H1 (cell line): ENCODE results near the gene ATP5F1E. TPM values are rescaled to one million over a fixed set of nuclear protein-coding genes. Genes with fewer than 3 reads are reported as not detected.
"Not testable (repeated sequence)": the region's sequence is repeated elsewhere in the genome, so short reads cannot be mapped to it uniquely, and the experiment has no call there.

ENCODE experiments used
- CTCF ChIA-PET: fragments of 300-600 bp; sonication (Branson Sonifier 250); formaldehyde crosslinking; loops from one replicate; lab custom pipeline; 2021; ENCODE audit not compliant: partially characterized antibody; lab: Charles Lee
- POLR2A ChIA-PET: fragments of 300-600 bp; sonication (Branson Sonifier 250); formaldehyde crosslinking; loops from one replicate; lab custom pipeline; 2021; ENCODE audit warnings: inconsistent platforms; ENCODE audit not compliant: partially characterized antibody; lab: Charles Lee
- DNase-seq, 2 experiments: peaks; one replicate each; pipeline versions ENCODE4 v3.0.0 to v3.0.0-alpha.2; 2010 to 2022; ENCODE audit warnings: low spot score in 2 of 2, low read depth in 1 of 2, mixed read lengths in 1 of 2
- FAIRE-seq: peaks from 2 replicates; lab custom pipeline; 2011; peaks lifted over from hg19 to GRCh38; lab: Jason Lieb, UNC
- H2AFZ ChIP-seq: 2 replicates; pipeline ENCODE4 v1.8.1; 2012; ENCODE audit warnings: low read length, inconsistent platforms
- H2AK5ac ChIP-seq: 2 replicates; pipeline ENCODE4 v1.6.1; 2013; ENCODE audit warnings: low read depth, low read length
- H2BK120ac ChIP-seq: replicated peaks from 2 replicates; pipeline ENCODE3; 2013; ENCODE audit warnings: low read depth, low read length, inconsistent platforms
- H2BK12ac ChIP-seq: 2 replicates; pipeline ENCODE4 v1.6.1; 2013; ENCODE audit warnings: low read depth, low read length
- H2BK15ac ChIP-seq: 2 replicates; pipeline ENCODE4 v1.6.1; 2013; ENCODE audit warnings: low read length
- H2BK20ac ChIP-seq: 2 replicates; pipeline ENCODE4 v1.6.1; 2013; ENCODE audit warnings: low read length
- H2BK5ac ChIP-seq: 2 replicates; pipeline ENCODE4 v1.6.1; 2013; ENCODE audit warnings: low read depth, low read length
- H3K14ac ChIP-seq: 2 replicates; pipeline ENCODE4 v1.6.1; 2013; ENCODE audit warnings: inconsistent platforms; ENCODE audit not compliant: insufficient read length
- H3K18ac ChIP-seq: 2 replicates; pipeline ENCODE4 v1.6.1; 2013; ENCODE audit warnings: low read length; ENCODE audit errors: extremely low read depth
- H3K23ac ChIP-seq: 2 replicates; pipeline ENCODE4 v1.6.1; 2013; ENCODE audit warnings: inconsistent platforms; ENCODE audit not compliant: insufficient read length
- H3K23me2 ChIP-seq: 2 replicates; pipeline ENCODE4 v1.6.1; 2013; ENCODE audit warnings: low read depth, low read length
- H3K27ac ChIP-seq: 2 replicates; pipeline ENCODE4 v1.6.1; 2011; ENCODE audit warnings: low read depth, low read length, inconsistent platforms
- H3K27me3 ChIP-seq, 4 experiments: replicated peaks in 1 of 4; 1 replicate in 1 of 4; 2 replicates in 3 of 4; pipeline versions ENCODE4 v1.6.1 to v1.8.1; 2011 to 2013; ENCODE audit warnings: low read length in 3 of 4, mild to moderate bottlenecking in 3 of 4, inconsistent platforms in 2 of 4, mixed read lengths in 2 of 4, moderate library complexity in 1 of 4; ENCODE audit not compliant: control insufficient read depth in 3 of 4, insufficient read depth in 3 of 4; ENCODE audit errors: extremely low read depth in 1 of 4
- H3K36me3 ChIP-seq, 4 experiments: 2 replicates each; pipeline versions ENCODE4 v1.6.1 to v1.8.1; 2011 to 2013; ENCODE audit warnings: mild to moderate bottlenecking in 4 of 4, low read length in 3 of 4, moderate library complexity in 2 of 4, control low read depth in 1 of 4, inconsistent platforms in 1 of 4; ENCODE audit not compliant: insufficient read depth in 4 of 4, control insufficient read depth in 2 of 4
- H3K4ac ChIP-seq: replicated peaks from 2 replicates; pipeline ENCODE3; 2013; ENCODE audit warnings: low read length, low read depth, mixed read lengths, inconsistent platforms; ENCODE audit not compliant: insufficient read length
- H3K4me1 ChIP-seq, 4 experiments: replicated peaks in 1 of 4; 1 replicate in 1 of 4; 2 replicates in 3 of 4; pipeline versions ENCODE4 v1.6.1 to v1.8.1; 2011 to 2013; ENCODE audit warnings: low read length in 3 of 4, inconsistent platforms in 2 of 4, mixed read lengths in 1 of 4; ENCODE audit not compliant: insufficient read depth in 4 of 4, control insufficient read depth in 3 of 4
- H3K4me2 ChIP-seq, 2 experiments: 2 replicates each; pipeline versions ENCODE4 v1.6.1 to v1.8.1; 2011 to 2013; ENCODE audit warnings: low read depth in 2 of 2, low read length in 2 of 2, control low read depth in 1 of 2, inconsistent platforms in 1 of 2, mild to moderate bottlenecking in 1 of 2; ENCODE audit not compliant: insufficient read depth in 1 of 2
- H3K4me3 ChIP-seq, 4 experiments: fragments of 200-600, 300-600 bp in 1 of 4; sonication (generic), shearing (Covaris generic), sonication (Bioruptor Twin) in 1 of 4; 2 replicates each; pipeline versions ENCODE4 v1.5.1 to v1.8.1; 2011 to 2016; ENCODE audit warnings: low read length in 4 of 4, low read depth in 3 of 4, control low read depth in 2 of 4, inconsistent platforms in 2 of 4, mild to moderate bottlenecking in 2 of 4, mixed read lengths in 1 of 4, moderate library complexity in 1 of 4; ENCODE audit not compliant: insufficient read depth in 2 of 4; ENCODE audit errors: extremely low read depth in 1 of 4
- H3K56ac ChIP-seq: replicated peaks from 2 replicates; pipeline ENCODE3; 2013; ENCODE audit warnings: low read depth, mild to moderate bottlenecking, mixed read lengths, low read length, inconsistent platforms; ENCODE audit not compliant: insufficient read length
- H3K79me1 ChIP-seq: 2 replicates; pipeline ENCODE4 v1.6.1; 2013; ENCODE audit warnings: low read depth, low read length, control low read depth
- H3K79me2 ChIP-seq, 2 experiments: 2 replicates each; pipeline versions ENCODE4 v1.6.1 to v1.8.1; 2012 to 2013; ENCODE audit warnings: low read length in 2 of 2, mild to moderate bottlenecking in 2 of 2, inconsistent platforms in 1 of 2; ENCODE audit not compliant: insufficient read depth in 2 of 2, control insufficient read depth in 1 of 2
- H3K9ac ChIP-seq, 4 experiments: replicated peaks in 1 of 4; 1 replicate in 1 of 4; 2 replicates in 3 of 4; pipeline versions ENCODE4 v1.6.1 to v1.8.1; 2011 to 2013; ENCODE audit warnings: low read depth in 3 of 4, low read length in 3 of 4, control low read depth in 2 of 4, mild to moderate bottlenecking in 2 of 4, moderate library complexity in 2 of 4, inconsistent platforms in 1 of 4; ENCODE audit errors: extremely low read depth in 1 of 4
- H3K9me3 ChIP-seq, 2 experiments: 2 replicates each; pipeline versions ENCODE4 v1.6.1 to v1.8.1; 2012 to 2013; ENCODE audit warnings: mild to moderate bottlenecking in 2 of 2, moderate library complexity in 2 of 2, control low read depth in 1 of 2, inconsistent platforms in 1 of 2, low read depth in 1 of 2, low read length in 1 of 2, mixed read lengths in 1 of 2; ENCODE audit not compliant: insufficient read depth in 2 of 2
- H4K20me1 ChIP-seq, 2 experiments: replicated peaks in 1 of 2; 2 replicates each; pipeline versions ENCODE3 to v1.8.1; 2011 to 2013; ENCODE audit warnings: inconsistent platforms in 2 of 2, low read length in 2 of 2, mild to moderate bottlenecking in 1 of 2; ENCODE audit not compliant: insufficient read depth in 2 of 2, control insufficient read depth in 1 of 2
- H4K5ac ChIP-seq: 2 replicates; pipeline ENCODE4 v1.6.1; 2013; ENCODE audit warnings: low read length, low read depth, mixed read lengths, inconsistent platforms; ENCODE audit not compliant: insufficient read length
- H4K8ac ChIP-seq: 2 replicates; pipeline ENCODE4 v1.8.0; 2013; ENCODE audit warnings: mild to moderate bottlenecking, moderate library complexity, low read length, inconsistent platforms; ENCODE audit not compliant: insufficient read depth; ENCODE audit errors: extremely low read depth
- H4K91ac ChIP-seq: replicated peaks from 2 replicates; pipeline ENCODE3; 2013; ENCODE audit warnings: low read length, mixed read lengths, inconsistent platforms; ENCODE audit not compliant: insufficient read length
- POLR2A ChIP-seq, 2 experiments: IDR thresholded peaks; 1 replicate in 1 of 2; 2 replicates in 1 of 2; pipeline ENCODE4 v1.6.1; 2011; ENCODE audit warnings: low read depth in 2 of 2, low read length in 2 of 2, mild to moderate bottlenecking in 2 of 2; ENCODE audit errors: control extremely low read depth in 1 of 2
- RBBP5 ChIP-seq: IDR thresholded peaks from 2 replicates; pipeline ENCODE4 v1.7.1; 2012; ENCODE audit warnings: low read depth, mild to moderate bottlenecking, inconsistent platforms, low read length, moderate library complexity, borderline replicate concordance
- SP1 ChIP-seq: IDR thresholded peaks from 2 replicates; pipeline ENCODE4 v1.6.1; 2011; ENCODE audit warnings: low read depth, low read length
- SP2 ChIP-seq: IDR thresholded peaks from 2 replicates; pipeline ENCODE4 v1.6.1; 2012; ENCODE audit warnings: mild to moderate bottlenecking, low read length, inconsistent platforms
- WGBS, 2 experiments: shearing (Covaris generic) in 1 of 2; methylation state at CpG; one replicate each; pipeline versions ENCODE4 v1.1.6 to v1.1.7; 2013 to 2015; ENCODE audit warnings: low lambda C conversion rate in 2 of 2, mixed read lengths in 2 of 2, inconsistent platforms in 1 of 2, low coverage in 1 of 2, missing lambda C conversion rate in 1 of 2; ENCODE audit not compliant: insufficient replicate concordance in 2 of 2, insufficient coverage in 1 of 2, insufficient read length in 1 of 2; ENCODE audit errors: extremely low coverage in 1 of 2, missing lambda C conversion rate in 1 of 2; 5-methylcytosine and 5-hydroxymethylcytosine counted together
- polyA plus RNA-seq, 7 experiments: library from polyadenylated mRNA; depleted of rRNA in 3 of 7; stranded (reverse) in 5 of 7; unstranded in 2 of 7; fragments of >200 nt in 5 of 7; fragments of 200-250 nt in 2 of 7; gene quantifications; 1 replicate in 5 of 7; 2 replicates in 1 of 7; 4 replicates in 1 of 7; pipeline versions ENCODE4 v1.2.1 to v1.2.3, GENCODE V29; 2011 to 2013; ENCODE audit warnings: missing spikeins in 2 of 7, mixed read lengths in 2 of 7
- total RNA-seq: library from RNA; stranded (reverse); fragmentation: NEBNext Ultra II Directional; extraction: Animal tissue kit (Norgen Biotek cat#: 25700); gene quantifications from 2 replicates; pipeline ENCODE4 v1.2.1, GENCODE V29; 2021

ATP5F1E gene
- total and polyA plus RNA-seq, 2 of the 8 experiments (the other 6 are each of a cell fraction or from before 2014, with no cell fraction given), result 15.7 to 47.8 TPM

GRCh38 chr20:59042151-59042795 is 10.1 kb upstream of the ATP5F1E start, which contains the start of gene PRELID3B (continued):
- TF ChIP-seq RBBP5 (no peak), POLR2A (IDR thresholded peaks at IDR 0.05; ENCODE audit: control extremely low read depth in 1 of 2, low read depth in 2 of 2, low read length in 2 of 2) (no peak), SP1 (no peak), SP2 (no peak)

- H3K79me1 ChIP-seq, H3K23ac ChIP-seq, H2AK5ac ChIP-seq, H3K4me1 ChIP-seq, CTCF ChIA-PET, H3K27ac ChIP-seq, H3K18ac ChIP-seq, H4K91ac ChIP-seq, H3K56ac ChIP-seq, H3K27me3 ChIP-seq, H4K20me1 ChIP-seq, H2BK12ac ChIP-seq, H2BK120ac ChIP-seq, H3K36me3 ChIP-seq, H4K8ac ChIP-seq, H3K9me3 ChIP-seq, H3K14ac ChIP-seq, H3K9ac ChIP-seq, H2BK5ac ChIP-seq, H2BK20ac ChIP-seq, H3K23me2 ChIP-seq, FAIRE-seq, H4K5ac ChIP-seq, H2BK15ac ChIP-seq, H3K4ac ChIP-seq, H2AFZ ChIP-seq, DNase-seq: not testable (repeated sequence)
- POLR2A ChIA-PET, result interaction anchor here (1.4 to 1.6 kb wide), 2 partner anchors 9 to 10 kb away, joined by 3 to 4 read pairs; partner anchors contain the start of gene ATP5F1E
- peaks cover 11 to 35% of the 10 kb centered on the region in 2 experiments; a peak in 3 of 4 replicates for H3K79me2 ChIP-seq
- H3K4me2 ChIP-seq, result peak overlapping the region; percentile 64 to 69; a peak in 3 of 4 replicates
- WGBS, 2 experiments, result 95% methylated on average over 16 of the region's 16 CpGs; no CpG with 5 or more reads in 1 of the 2 experiments
- peak overlapping the region in 2 of 4 experiments; percentile 60 to 69; a peak in 4 of 8 replicates for H3K4me3 ChIP-seq
Observed at GRCh38 chr20:59041487-59041886, 9.4 kb upstream of the ATP5F1E start.
